Ascending aorta (tissue), 2 donors: ENCODE data around the gene CPPED1. TPM values are rescaled to one million over a fixed set of nuclear protein-coding genes. Genes with fewer than 3 reads are reported as not detected.

Source experiments
- DNase-seq, 2 donors: peaks; one replicate each; pipeline ENCODE4 v3.0.0-alpha.2; 2019; ENCODE audit warnings: low spot score in 2 of 2
- H3K27ac ChIP-seq, 2 donors: fragments of 200-600 bp; sonication (generic); one replicate each; pipeline ENCODE4 v1.5.1; 2016 to 2017; ENCODE audit warnings: mild to moderate bottlenecking in 1 of 2
- H3K27me3 ChIP-seq: fragments of 200-600 bp; sonication (generic); one replicate; pipeline ENCODE4 v1.5.1; 2017
- H3K36me3 ChIP-seq, 2 donors: fragments of 200-600 bp; sonication (generic); one replicate each; pipeline ENCODE4 v1.5.1; 2016
- H3K4me1 ChIP-seq, 2 donors: fragments of 200-600 bp; sonication (generic); one replicate each; pipeline ENCODE4 v1.5.1; 2016 to 2017; ENCODE audit warnings: mild to moderate bottlenecking in 1 of 2
- H3K4me3 ChIP-seq, 2 donors: fragments of 200-600 bp; sonication (generic); one replicate each; pipeline ENCODE4 v1.5.1; 2016 to 2017; ENCODE audit warnings: mild to moderate bottlenecking in 1 of 2
- H3K9me3 ChIP-seq, 2 donors: fragments of 200-600 bp; sonication (generic); one replicate each; pipeline ENCODE4 v1.5.1; 2016
- CTCF ChIP-seq, 3 experiments: fragments of 200-600 bp in 2 of 3; fragments of 450-650 bp in 1 of 3; sonication (generic) in 2 of 3; IDR thresholded peaks; one replicate each; pipeline ENCODE4 v1.5.1; 2016 to 2019; ENCODE audit warnings: antibody characterized with exemption in 3 of 3, mild to moderate bottlenecking in 1 of 3, moderate library complexity in 1 of 3
- intact Hi-C: fragments of 100-400 bp; cut with DNase I; formaldehyde crosslinking; loops from one replicate; pipeline ENCODE4 v1.15.1; 2023
- total RNA-seq: library from RNA; depleted of rRNA; stranded (reverse); fragments of >200 nt; gene quantifications from one replicate; pipeline ENCODE4 v1.1.0, GENCODE V29; 2016

Gene CPPED1
- total RNA-seq, 1 donor from 2014 or later = 13.3 TPM

- no peak overlapping the region for H3K4me3 ChIP-seq
- H3K4me1 ChIP-seq = no peaks in the 10 kb centered on the region
- no peaks in the 10 kb centered on the region for H3K27me3 ChIP-seq
- H3K36me3 ChIP-seq = no peaks in the 10 kb centered on the region
- no peak overlapping the region for H3K27ac ChIP-seq
- intact Hi-C loops = no loop called here
- no peak for TF ChIP-seq CTCF (IDR thresholded peaks at IDR 0.05)
- H3K9me3 ChIP-seq = no peaks in the 10 kb centered on the region
- no peak for DNase-seq
Observed at GRCh38 chr16:12764813-12765488, 38.7 kb downstream of the CPPED1 start.

- Histone ChIP-seq H3K4me3 (no peak overlapping the region), H3K9me3 (no peaks in the 10 kb centered on the region), H3K27ac (no peak overlapping the region), H3K4me1 (no peaks in the 10 kb centered on the region), H3K36me3 (no peaks in the 10 kb centered on the region), H3K27me3 (no peaks in the 10 kb centered on the region)
- no peak for DNase-seq
- TF ChIP-seq CTCF (IDR thresholded peaks at IDR 0.05) = no peak
- intact Hi-C loops = no loop called here
Observed at GRCh38 chr16:12763517-12763916, 40.2 kb downstream of the CPPED1 start.

- no peak for DNase-seq
- no peak for TF ChIP-seq CTCF (IDR thresholded peaks at IDR 0.05)
- H3K27me3 ChIP-seq = no peaks in the 10 kb centered on the region
- H3K36me3 ChIP-seq = no peaks in the 10 kb centered on the region
- H3K9me3 ChIP-seq = no peaks in the 10 kb centered on the region
- H3K4me3 ChIP-seq = no peak overlapping the region
- no peaks in the 10 kb centered on the region for H3K4me1 ChIP-seq
- no peak overlapping the region for H3K27ac ChIP-seq
- intact Hi-C loops = no loop called here
Observed at GRCh38 chr16:12760819-12761611, 42.7 kb downstream of the CPPED1 start.

- intact Hi-C loops = no loop called here
- TF ChIP-seq CTCF (IDR thresholded peaks at IDR 0.05) = no peak
- DNase-seq = no peak
- Histone ChIP-seq H3K36me3 (no peaks in the 10 kb centered on the region), H3K27ac (no peak overlapping the region), H3K4me3 (no peak overlapping the region), H3K27me3 (no peaks in the 10 kb centered on the region), H3K9me3 (no peaks in the 10 kb centered on the region), H3K4me1 (no peaks in the 10 kb centered on the region)
Observed at GRCh38 chr16:12758670-12759558, 44.8 kb downstream of the CPPED1 start.

- Histone ChIP-seq H3K4me3 (no peak overlapping the region), H3K36me3 (no peaks in the 10 kb centered on the region), H3K9me3 (no peaks in the 10 kb centered on the region), H3K4me1 (no peaks in the 10 kb centered on the region), H3K27me3 (no peaks in the 10 kb centered on the region), H3K27ac (no peak overlapping the region)
- DNase-seq = no peak
- intact Hi-C loops = no loop called here
- no peak for TF ChIP-seq CTCF (IDR thresholded peaks at IDR 0.05)
Observed at GRCh38 chr16:12758031-12758669, 45.5 kb downstream of the CPPED1 start.
